HG03575 (cell line): ENCODE data around the gene DHTKD1.
A peak's percentile ranks its signal among the peaks of the same experiment; 100 is the strongest.

ENCODE experiments used
- ATAC-seq: cut with Tn5 transposase; IDR thresholded peaks from one replicate; pipeline ENCODE4 v1.9.1; 2021; ENCODE audit not compliant: unreplicated experiment, insufficient number of reproducible peaks, low FRiP score; ENCODE audit errors: extremely low read depth

The DHTKD1 gene

GRCh38 chr10:12068449-12069269 lies at the start of gene DHTKD1:
DHTKD1 (plus strand) TSS chr10:12068954; CDS start chr10:12069034, 80 bp downstream.
- ATAC-seq = peak; percentile 78

- ATAC-seq = no peak
These were observed 49.3 kb upstream of the DHTKD1 start for GRCh38 chr10:12019283-12019971.

- ATAC-seq = no peak
These were observed 48.2 kb upstream of the DHTKD1 start for GRCh38 chr10:12020574-12020973.

- ATAC-seq = no peak
These were observed 46.0 kb upstream of the DHTKD1 start for GRCh38 chr10:12022580-12023257.

- ATAC-seq = no peak
These were observed 43.2 kb upstream of the DHTKD1 start for GRCh38 chr10:12025591-12025990.

GRCh38 chr10:12027539-12027938 lies 41.2 kb upstream of the DHTKD1 start:
- ATAC-seq = peak; percentile 47

GRCh38 chr10:12031404-12031803 lies 37.4 kb upstream of the DHTKD1 start:
- ATAC-seq = no peak

GRCh38 chr10:12036073-12036655 lies 32.6 kb upstream of the DHTKD1 start:
- no peak for ATAC-seq

GRCh38 chr10:12041766-12042408 lies 26.9 kb upstream of the DHTKD1 start:
- ATAC-seq = no peak

GRCh38 chr10:12042409-12042796 lies 26.4 kb upstream of the DHTKD1 start:
- no peak for ATAC-seq

- ATAC-seq = no peak
These were observed 25.7 kb upstream of the DHTKD1 start, which contains the start of gene UPF2 for GRCh38 chr10:12042797-12043651. UPF2 (minus strand) TSS chr10:12042809; CDS start chr10:12035423, 7,386 bp downstream.

- ATAC-seq = no peak
These were observed 23.2 kb upstream of the DHTKD1 start for GRCh38 chr10:12045596-12045995.

GRCh38 chr10:12048547-12048946 lies 20.2 kb upstream of the DHTKD1 start:
- no peak for ATAC-seq

- ATAC-seq = no peak
These were observed 18.2 kb upstream of the DHTKD1 start for GRCh38 chr10:12050528-12050927.

- ATAC-seq = no peak
These were observed 17.5 kb upstream of the DHTKD1 start for GRCh38 chr10:12051241-12051640.

- ATAC-seq = no peak
These were observed 13.0 kb upstream of the DHTKD1 start for GRCh38 chr10:12055732-12056131.

- ATAC-seq = no peak
These were observed 12.0 kb upstream of the DHTKD1 start for GRCh38 chr10:12056748-12057147.

- ATAC-seq = no peak
These were observed 7.6 kb upstream of the DHTKD1 start for GRCh38 chr10:12061124-12061523.
